Karpas-422 (cell line): Measurements from ENCODE around the gene MAX. TPM values are rescaled to one million over a fixed set of nuclear protein-coding genes. Genes with fewer than 3 reads are reported as not detected.

Experiments
- DNase-seq: peaks from one replicate; pipeline ENCODE4 v3.0.0-alpha.2; 2015
- H2AFZ ChIP-seq: fragments of 200-600 bp; sonication (generic); 2 replicates; pipeline ENCODE4 v1.6.1; 2014; ENCODE audit warnings: antibody characterized with exemption, low read length, mixed read lengths
- H3K27ac ChIP-seq: fragments of 200-600 bp; sonication (generic); 2 replicates; pipeline ENCODE4 v1.5.1; 2014; ENCODE audit warnings: mild to moderate bottlenecking, low read length, moderate library complexity
- H3K27me3 ChIP-seq: fragments of 200-600 bp; sonication (generic); 2 replicates; pipeline ENCODE4 v1.6.1; 2014; ENCODE audit warnings: low read length, mixed read lengths
- H3K36me3 ChIP-seq: fragments of 200-600 bp; sonication (generic); 2 replicates; pipeline ENCODE4 v1.6.1; 2014; ENCODE audit warnings: low read length, mixed read lengths; ENCODE audit not compliant: insufficient read depth
- H3K4me1 ChIP-seq: fragments of 200-600 bp; sonication (generic); 2 replicates; pipeline ENCODE4 v1.6.1; 2014; ENCODE audit warnings: mild to moderate bottlenecking, low read length, mixed read lengths
- H3K4me2 ChIP-seq: fragments of 200-600 bp; sonication (generic); 2 replicates; pipeline ENCODE4 v1.6.1; 2014; ENCODE audit warnings: low read length, low read depth, mild to moderate bottlenecking; ENCODE audit not compliant: poor library complexity, severe bottlenecking
- H3K4me3 ChIP-seq: fragments of 200-600 bp; sonication (generic); 2 replicates; pipeline ENCODE4 v1.5.1; 2014; ENCODE audit warnings: mild to moderate bottlenecking, antibody characterized with exemption, low read length, mixed read lengths
- H3K79me2 ChIP-seq: fragments of 200-600 bp; sonication (generic); 2 replicates; pipeline ENCODE4 v1.6.1; 2014; ENCODE audit warnings: mild to moderate bottlenecking, low read length, mixed read lengths
- H3K9ac ChIP-seq: fragments of 200-600 bp; sonication (generic); 2 replicates; pipeline ENCODE4 v1.6.0; 2014; ENCODE audit warnings: low read length
- H3K9me2 ChIP-seq: fragments of 200-600 bp; sonication (generic), shearing (Covaris generic); replicated peaks from 2 replicates; pipeline ENCODE4 v1.6.0; 2014; ENCODE audit warnings: mild to moderate bottlenecking, low read length, moderate library complexity; ENCODE audit not compliant: insufficient read depth
- H3K9me3 ChIP-seq: fragments of 300-700, 200-600 bp; sonication (generic); 2 replicates; pipeline ENCODE4 v1.6.1; 2014; ENCODE audit warnings: low read length, mixed read lengths
- H4K20me1 ChIP-seq: fragments of 200-600 bp; sonication (generic); 2 replicates; pipeline ENCODE4 v1.6.1; 2014; ENCODE audit warnings: mild to moderate bottlenecking, antibody characterized with exemption, low read length, low read depth; ENCODE audit not compliant: insufficient read depth
- total RNA-seq: library from RNA; depleted of rRNA; stranded (reverse); fragments of >200 nt; shearing (Covaris generic); gene quantifications from 2 replicates; pipeline ENCODE4 v1.2.3, GENCODE V29; 2014; ENCODE audit warnings: low replicate concordance

The MAX gene
- total RNA-seq, 1 experiment from 2014 or later = 124 TPM

DNA sequence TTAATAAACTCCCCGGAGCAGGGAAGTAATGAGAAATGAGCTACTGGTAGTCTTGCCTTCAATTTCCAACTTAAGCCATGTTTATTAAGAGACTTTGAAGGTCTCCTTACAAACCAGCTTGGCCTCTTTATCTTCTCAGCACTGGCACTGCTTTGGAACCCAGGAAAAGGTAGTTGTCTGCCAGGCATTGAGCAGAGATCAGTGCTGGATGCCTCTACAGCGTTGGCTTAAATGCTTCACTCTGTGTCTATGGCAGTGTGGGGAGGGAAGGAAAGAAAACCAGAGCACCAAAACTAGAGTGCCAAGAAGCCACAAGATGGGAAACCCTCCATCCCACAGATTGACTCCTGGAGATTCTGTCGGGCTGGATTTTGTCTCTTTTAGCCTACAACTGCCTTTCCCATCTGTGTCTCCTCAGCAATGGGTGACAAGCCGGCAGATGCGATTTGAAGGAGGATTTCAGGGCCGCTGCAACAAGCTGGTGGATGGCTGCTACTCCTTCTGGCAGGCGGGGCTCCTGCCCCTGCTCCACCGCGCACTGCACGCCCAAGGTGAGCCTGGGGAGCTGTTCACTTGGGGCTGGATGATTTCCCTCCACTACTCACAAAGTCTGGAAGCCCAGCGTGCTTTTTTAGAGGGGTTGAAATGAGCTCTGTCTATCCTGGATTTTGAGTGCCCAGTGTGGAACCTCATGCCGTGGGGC lies 58.3 kb downstream of the MAX start:
- no peak overlapping the region for H3K27ac ChIP-seq
- peaks cover 5% of the 10 kb centered on the region; the same call in 1 of the 2 replicates for H3K4me1 ChIP-seq
- H4K20me1 ChIP-seq = no peaks in the 10 kb centered on the region
- no peak for DNase-seq
- no peaks in the 10 kb centered on the region for H3K9me3 ChIP-seq
- no peak overlapping the region for H2AFZ ChIP-seq
- H3K9ac ChIP-seq = no peak overlapping the region
- no peaks in the 10 kb centered on the region for H3K79me2 ChIP-seq
- H3K4me3 ChIP-seq = no peak overlapping the region
- no peaks in the 10 kb centered on the region for H3K27me3 ChIP-seq
- H3K36me3 ChIP-seq = no peaks in the 10 kb centered on the region; the same call in 1 of the 2 replicates
- H3K4me2 ChIP-seq = no peak overlapping the region
- H3K9me2 ChIP-seq = no peaks in the 10 kb centered on the region

GRCh38 chr14:65042731-65043372 lies 59.5 kb downstream of the MAX start:
- H3K79me2 ChIP-seq = no peaks in the 10 kb centered on the region
- no peaks in the 10 kb centered on the region; the same call in 1 of the 2 replicates for H3K36me3 ChIP-seq
- H3K4me2 ChIP-seq = no peak overlapping the region
- H2AFZ ChIP-seq = no peak overlapping the region
- no peaks in the 10 kb centered on the region for H3K27me3 ChIP-seq
- no peak overlapping the region for H3K27ac ChIP-seq
- no peaks in the 10 kb centered on the region for H3K9me3 ChIP-seq
- no peak overlapping the region for H3K4me3 ChIP-seq
- DNase-seq = peak; percentile 49
- peaks cover 5% of the 10 kb centered on the region; the same call in 1 of the 2 replicates for H3K4me1 ChIP-seq
- no peaks in the 10 kb centered on the region for H3K9me2 ChIP-seq
- no peak overlapping the region for H3K9ac ChIP-seq
- H4K20me1 ChIP-seq = no peaks in the 10 kb centered on the region

- no peak overlapping the region for H3K4me3 ChIP-seq
- H3K4me2 ChIP-seq = no peak overlapping the region
- no peaks in the 10 kb centered on the region for H3K79me2 ChIP-seq
- H3K27ac ChIP-seq = no peak overlapping the region
- H3K27me3 ChIP-seq = no peaks in the 10 kb centered on the region
- no peaks in the 10 kb centered on the region for H4K20me1 ChIP-seq
- DNase-seq = no peak
- no peaks in the 10 kb centered on the region; the same call in 1 of the 2 replicates for H3K36me3 ChIP-seq
- no peaks in the 10 kb centered on the region for H3K9me3 ChIP-seq
- no peaks in the 10 kb centered on the region for H3K9me2 ChIP-seq
- no peak overlapping the region for H3K9ac ChIP-seq
- H3K4me1 ChIP-seq = peaks cover 5% of the 10 kb centered on the region; the same call in 1 of the 2 replicates
- H2AFZ ChIP-seq = no peak overlapping the region
These were observed 60.0 kb downstream of the MAX start for GRCh38 chr14:65042296-65042695.

DNA sequence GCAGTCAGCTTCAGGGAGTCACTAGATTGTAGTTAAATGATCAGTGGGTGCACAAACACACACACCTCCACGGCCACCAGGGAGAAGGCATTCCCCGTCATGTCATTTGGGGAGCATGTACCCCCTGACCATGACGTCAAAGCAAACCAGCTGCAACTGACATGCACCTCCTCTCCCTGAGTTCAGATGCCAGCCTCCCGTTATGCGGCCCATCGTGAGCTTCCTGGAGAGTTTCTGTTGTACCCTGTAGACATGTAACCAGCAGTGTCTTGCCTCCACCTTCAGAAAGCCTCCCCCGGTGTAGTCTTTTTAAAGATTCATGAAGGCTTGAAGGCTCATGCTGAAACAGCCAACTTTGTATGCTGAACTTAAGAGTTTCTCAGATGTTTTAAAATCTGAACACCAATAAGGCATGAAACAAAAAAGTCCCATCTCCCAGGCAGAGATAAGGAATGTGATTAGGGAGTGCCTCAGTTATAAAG lies 60.8 kb downstream of the MAX start:
- H3K4me1 ChIP-seq = peaks cover 5% of the 10 kb centered on the region; the same call in 1 of the 2 replicates
- no peak overlapping the region for H3K4me3 ChIP-seq
- H2AFZ ChIP-seq = no peak overlapping the region
- no peaks in the 10 kb centered on the region for H4K20me1 ChIP-seq
- no peak overlapping the region for H3K27ac ChIP-seq
- H3K27me3 ChIP-seq = no peaks in the 10 kb centered on the region
- H3K79me2 ChIP-seq = no peaks in the 10 kb centered on the region
- H3K9ac ChIP-seq = no peak overlapping the region
- DNase-seq = no peak
- H3K4me2 ChIP-seq = no peak overlapping the region
- H3K9me2 ChIP-seq = no peaks in the 10 kb centered on the region
- no peaks in the 10 kb centered on the region for H3K9me3 ChIP-seq
- no peaks in the 10 kb centered on the region; the same call in 1 of the 2 replicates for H3K36me3 ChIP-seq

DNA sequence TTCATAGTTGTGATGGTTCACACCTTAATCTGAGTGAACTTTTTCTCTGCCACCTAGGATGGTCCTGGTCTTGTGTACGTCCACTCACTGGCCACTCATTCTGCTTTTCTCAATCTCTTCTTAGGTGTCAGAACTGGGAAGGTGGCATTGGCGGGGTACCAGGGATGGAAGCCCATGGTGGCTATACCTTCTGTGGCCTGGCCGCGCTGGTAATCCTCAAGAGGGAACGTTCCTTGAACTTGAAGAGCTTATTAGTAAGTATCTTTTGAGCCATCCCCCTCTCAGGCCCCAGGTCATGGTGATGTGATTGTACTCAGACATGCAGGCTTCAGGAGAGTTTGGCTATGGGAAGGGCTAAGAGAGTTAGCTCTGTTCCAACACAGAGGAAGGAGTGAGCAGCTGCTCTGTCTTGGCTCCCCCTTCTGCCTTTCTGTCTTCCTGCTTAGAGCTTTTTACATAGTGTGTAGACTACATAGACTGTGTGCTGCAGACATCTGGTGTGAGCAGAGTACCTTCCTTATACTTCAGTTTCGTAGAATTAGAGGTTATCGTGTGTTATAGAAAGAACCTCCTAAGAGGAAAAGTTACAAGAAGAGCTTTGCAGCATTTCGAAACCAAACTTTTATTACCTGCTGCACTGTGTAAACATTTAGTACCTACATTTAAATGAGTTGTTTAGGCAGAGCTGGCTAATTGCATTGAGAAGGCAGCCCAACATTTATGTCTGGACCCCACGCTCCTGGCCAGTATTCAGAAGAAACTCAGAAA lies 61.5 kb downstream of the MAX start:
- peaks cover 5% of the 10 kb centered on the region; the same call in 1 of the 2 replicates for H3K4me1 ChIP-seq
- H3K4me2 ChIP-seq = no peak overlapping the region
- no peak for DNase-seq
- H3K9ac ChIP-seq = no peak overlapping the region
- no peaks in the 10 kb centered on the region for H3K9me2 ChIP-seq
- no peaks in the 10 kb centered on the region for H3K9me3 ChIP-seq
- H3K27me3 ChIP-seq = no peaks in the 10 kb centered on the region
- H3K4me3 ChIP-seq = no peak overlapping the region
- H3K27ac ChIP-seq = no peak overlapping the region
- no peaks in the 10 kb centered on the region for H3K79me2 ChIP-seq
- H2AFZ ChIP-seq = no peak overlapping the region
- no peaks in the 10 kb centered on the region; the same call in 1 of the 2 replicates for H3K36me3 ChIP-seq
- no peaks in the 10 kb centered on the region for H4K20me1 ChIP-seq

- Histone ChIP-seq H3K4me1 (peaks cover 5% of the 10 kb centered on the region; the same call in 1 of the 2 replicates), H4K20me1 (no peaks in the 10 kb centered on the region), H3K4me2 (no peak overlapping the region), H3K36me3 (peaks cover 6% of the 10 kb centered on the region), H3K9ac (no peak overlapping the region), H3K79me2 (no peaks in the 10 kb centered on the region), H3K27me3 (no peaks in the 10 kb centered on the region), H3K27ac (no peak overlapping the region), H3K4me3 (no peak overlapping the region), H2AFZ (no peak overlapping the region), H3K9me3 (no peaks in the 10 kb centered on the region), H3K9me2 (no peaks in the 10 kb centered on the region)
- no peak for DNase-seq
These were observed 63.4 kb downstream of the MAX start for GRCh38 chr14:65038966-65039365.

GRCh38 chr14:65035049-65035448 lies 67.3 kb downstream of the MAX start:
- no peak overlapping the region for H2AFZ ChIP-seq
- no peak overlapping the region for H3K4me2 ChIP-seq
- no peaks in the 10 kb centered on the region for H3K9me3 ChIP-seq
- no peak for DNase-seq
- H3K27me3 ChIP-seq = no peaks in the 10 kb centered on the region
- no peaks in the 10 kb centered on the region for H3K9me2 ChIP-seq
- H3K4me3 ChIP-seq = no peak overlapping the region
- no peaks in the 10 kb centered on the region for H4K20me1 ChIP-seq
- H3K9ac ChIP-seq = no peak overlapping the region
- no peaks in the 10 kb centered on the region for H3K79me2 ChIP-seq
- H3K27ac ChIP-seq = no peak overlapping the region
- H3K36me3 ChIP-seq = peaks cover 13% of the 10 kb centered on the region
- H3K4me1 ChIP-seq = no peaks in the 10 kb centered on the region

DNA sequence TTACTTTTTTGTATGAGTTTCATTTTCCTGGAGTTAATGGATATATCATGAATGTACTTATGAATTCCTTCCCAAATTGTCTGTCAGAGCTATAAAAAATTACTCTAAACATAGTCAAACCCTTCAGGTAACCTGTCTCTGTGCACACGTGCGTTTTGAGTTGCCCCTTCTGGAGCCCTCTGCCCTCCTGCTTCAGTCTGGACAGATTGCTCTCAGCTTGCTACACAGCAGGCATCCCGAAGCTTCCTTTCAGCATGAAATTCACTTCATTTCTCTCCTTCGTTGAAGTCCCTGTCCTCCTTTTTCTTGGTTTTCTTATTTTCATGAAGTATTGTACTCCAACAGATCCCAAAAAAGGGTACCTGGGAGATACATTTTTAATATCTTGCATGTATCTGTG lies 68.3 kb downstream of the MAX start:
- Histone ChIP-seq H3K9me3 (no peaks in the 10 kb centered on the region), H3K9ac (no peak overlapping the region), H3K4me3 (no peak overlapping the region), H3K9me2 (no peaks in the 10 kb centered on the region), H3K4me1 (no peaks in the 10 kb centered on the region), H2AFZ (no peak overlapping the region), H3K27me3 (no peaks in the 10 kb centered on the region), H3K36me3 (peaks cover 13% of the 10 kb centered on the region), H3K79me2 (no peaks in the 10 kb centered on the region), H4K20me1 (no peaks in the 10 kb centered on the region), H3K4me2 (no peak overlapping the region), H3K27ac (no peak overlapping the region)
- DNase-seq = no peak
